NCI-H526 (cell line): ENCODE results near the gene AK6.
"Not testable (repeated sequence)": the region's sequence is repeated elsewhere in the genome, so short reads cannot be mapped to it uniquely, and the experiment has no call there.

Experiments used
- DNase-seq, 2 experiments: peaks; one replicate each; lab custom pipeline; 2025; lab: John Stamatoyannopoulos, UW

AK6 gene

GRCh38 chr5:69335341-69335935 is 33.9 kb downstream of the AK6 start:
- DNase-seq, result no peak

- peak; percentile 44 to 81 for DNase-seq
Measured at GRCh38 chr5:69334793-69335268, 34.5 kb downstream of the AK6 start.

DNA sequence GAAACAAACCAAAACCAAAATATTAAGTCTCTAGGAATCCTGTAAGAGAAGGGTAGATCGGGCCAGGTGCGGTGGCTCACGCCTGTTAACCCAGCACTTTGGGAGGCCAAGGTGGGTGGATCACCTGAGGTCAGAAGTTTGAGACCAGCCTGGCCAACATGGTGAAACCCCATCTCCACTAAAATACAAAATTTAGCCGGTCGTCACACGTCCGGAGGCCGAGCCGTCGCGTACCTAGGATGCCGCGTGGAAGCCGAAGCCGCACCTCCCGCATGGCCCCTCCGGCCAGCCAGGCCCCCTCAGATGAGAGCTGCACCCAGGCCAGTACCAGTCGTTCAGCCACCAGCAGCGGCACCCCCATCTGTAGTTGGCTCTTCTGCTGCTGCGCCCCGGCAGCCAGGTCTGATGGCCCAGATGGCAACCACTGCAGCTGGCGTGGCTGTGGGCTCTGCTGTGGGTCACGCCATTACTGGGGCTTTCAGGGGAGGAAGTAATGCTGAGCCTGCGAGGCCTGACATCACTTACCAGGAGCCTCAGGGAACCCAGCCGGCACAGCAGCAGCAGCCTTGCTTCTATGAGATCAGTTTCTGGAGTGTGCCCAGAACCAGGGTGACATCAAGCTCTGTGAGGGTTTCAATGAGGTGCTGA is 35.5 kb downstream of the AK6 start:
- DNase-seq, result not testable (repeated sequence)

GRCh38 chr5:69331528-69332445 is 37.5 kb downstream of the AK6 start:
- peak in 1 of 2 experiments; percentile 2 for DNase-seq

DNA sequence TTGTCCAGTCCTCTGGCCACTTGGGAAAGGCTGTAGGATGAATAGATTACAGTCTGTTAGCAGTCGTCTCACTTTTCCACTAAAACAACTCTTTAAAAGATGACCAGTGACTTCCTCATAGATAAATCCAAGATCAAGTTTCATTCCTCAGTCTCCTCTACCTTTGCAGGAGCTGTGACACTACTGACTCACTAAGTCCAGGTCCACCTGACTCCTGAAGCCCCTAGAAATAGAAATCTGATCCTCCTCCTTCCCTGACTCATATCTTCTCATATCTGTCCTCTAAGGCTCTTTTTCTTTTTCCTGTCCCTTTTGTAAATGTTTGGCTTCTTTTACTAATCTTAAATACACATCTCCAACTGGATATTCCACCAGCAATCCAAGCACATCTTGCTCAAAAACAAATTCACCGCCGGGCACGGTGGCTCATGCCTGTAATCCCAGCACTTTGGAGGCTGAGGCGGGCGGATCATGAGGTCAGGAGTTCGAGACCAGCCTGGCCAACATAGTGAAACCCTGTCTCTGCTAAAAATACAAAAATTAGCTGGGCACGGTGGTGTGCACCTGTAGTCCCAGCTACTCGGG is 39.3 kb downstream of the AK6 start:
- no peak for DNase-seq

DNA sequence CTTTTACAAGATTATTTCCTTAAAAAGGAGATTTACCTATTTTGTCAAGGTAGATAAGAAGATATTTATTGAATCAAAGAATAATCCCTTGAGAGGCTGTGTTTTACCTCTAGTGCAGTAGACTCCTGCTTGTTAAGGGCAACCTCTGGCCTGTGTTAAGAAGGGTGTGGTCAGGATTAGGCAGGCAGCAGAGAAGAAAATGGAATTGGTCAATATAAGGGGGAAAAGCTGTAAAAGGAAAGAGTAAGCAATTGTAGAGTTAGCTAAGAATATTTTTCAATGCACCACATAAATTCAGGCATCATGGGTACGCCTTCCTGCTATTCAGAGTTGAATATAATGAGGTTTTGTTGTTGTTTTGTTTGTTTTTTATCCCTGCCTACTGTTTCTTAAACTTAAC is 43.0 kb downstream of the AK6 start:
- no peak for DNase-seq

DNA sequence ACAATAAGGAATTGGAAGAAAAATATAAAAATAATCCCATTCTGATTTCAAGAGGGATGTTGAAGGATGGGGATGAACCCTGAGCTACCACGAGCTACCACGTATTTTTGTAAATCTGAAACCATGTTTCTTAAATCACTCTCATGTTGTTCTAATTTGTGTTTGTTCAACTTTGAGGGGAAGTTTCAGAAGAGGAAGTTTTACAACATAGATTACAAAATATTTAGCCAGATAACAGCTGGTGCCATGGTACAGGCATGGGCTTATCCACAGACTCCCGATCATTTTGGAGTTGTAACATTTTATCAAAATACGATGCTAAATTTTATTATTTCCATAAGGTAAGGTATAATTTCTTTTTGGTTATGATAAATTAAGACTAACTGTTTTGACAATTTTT is 51.9 kb downstream of the AK6 start:
- DNase-seq, result no peak

- DNase-seq, result no peak
Measured at GRCh38 chr5:69315972-69316371, 53.3 kb downstream of the AK6 start.

DNA sequence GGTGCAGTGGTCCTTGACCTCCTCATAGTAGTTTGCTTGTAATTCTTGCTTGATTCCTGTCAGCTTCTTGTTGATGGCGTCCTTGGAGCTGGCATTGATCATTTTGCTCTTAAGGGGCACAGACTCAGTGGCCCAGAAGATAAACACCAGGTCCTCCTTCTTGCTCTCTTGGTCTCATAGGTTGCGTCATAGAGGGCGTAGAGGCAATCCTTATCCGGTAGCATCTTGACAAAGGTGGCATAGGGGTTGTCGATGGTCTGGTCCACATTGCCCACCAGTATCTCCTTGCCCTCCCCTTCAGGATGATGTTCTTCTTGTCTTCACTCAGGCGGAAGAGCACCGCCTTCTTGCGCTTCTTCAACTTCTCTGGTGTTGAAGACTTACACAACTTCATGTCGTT is 55.9 kb downstream of the AK6 start:
- no peak for DNase-seq

- DNase-seq, result no peak
Measured at GRCh38 chr5:69312459-69313160, 56.7 kb downstream of the AK6 start.

DNA sequence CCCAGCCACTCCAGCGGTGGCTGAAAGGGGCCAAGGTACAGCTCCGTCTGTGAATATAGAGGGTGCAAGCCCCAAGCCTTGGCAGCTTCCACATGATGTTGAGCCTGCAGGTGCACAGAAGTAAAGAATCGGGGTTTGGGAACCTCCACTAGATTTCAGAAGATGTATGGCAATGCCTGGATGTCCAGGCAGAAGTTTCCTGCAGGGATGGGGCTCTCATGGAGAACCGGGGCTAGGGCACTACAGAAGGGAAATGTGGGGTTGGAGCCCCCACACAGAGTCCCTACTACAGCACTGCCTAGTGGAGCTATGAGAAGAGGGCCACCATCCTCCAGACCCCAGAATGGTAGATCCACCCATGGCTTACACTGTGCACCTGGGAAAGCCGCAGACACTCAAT is 59.9 kb downstream of the AK6 start:
- DNase-seq, result no peak

DNA sequence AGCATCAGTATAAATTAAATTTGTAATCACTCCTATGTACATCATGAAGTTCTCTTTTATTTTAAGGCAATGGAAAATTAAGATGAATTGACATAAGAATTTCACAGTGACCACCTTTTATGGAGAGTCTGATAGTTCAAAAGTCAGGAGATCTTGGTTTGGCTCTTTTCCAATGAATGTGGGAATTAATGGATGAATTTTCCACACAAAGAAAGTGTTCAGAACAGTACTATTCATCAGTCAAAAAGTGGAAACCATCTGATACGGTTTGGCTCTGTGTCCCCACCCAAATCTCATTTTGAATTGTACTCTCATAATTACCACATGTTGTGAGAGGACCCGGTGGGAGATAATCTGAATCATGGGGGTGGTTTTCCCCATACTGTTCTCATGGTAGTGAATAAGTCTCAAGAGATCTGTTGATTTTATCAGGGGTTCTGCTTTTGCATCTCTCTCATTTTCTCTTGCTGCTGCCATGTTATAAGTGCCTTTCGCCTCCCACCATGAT is 61.2 kb downstream of the AK6 start:
- DNase-seq, result no peak

GRCh38 chr5:69305512-69305911 is 63.8 kb downstream of the AK6 start:
- DNase-seq, result no peak
